ENCODE measurements around the gene SLC39A11. TPM values are rescaled to one million over a fixed set of nuclear protein-coding genes. Genes with fewer than 3 reads are reported as not detected.
"Not testable (repeated sequence)": the region's sequence is repeated elsewhere in the genome, so short reads cannot be mapped to it uniquely, and the experiment has no call there.

The SLC39A11 gene
- polyA plus RNA-seq, 5 donors: 13.8 to 20.5 (median 15.6) TPM

DNA sequence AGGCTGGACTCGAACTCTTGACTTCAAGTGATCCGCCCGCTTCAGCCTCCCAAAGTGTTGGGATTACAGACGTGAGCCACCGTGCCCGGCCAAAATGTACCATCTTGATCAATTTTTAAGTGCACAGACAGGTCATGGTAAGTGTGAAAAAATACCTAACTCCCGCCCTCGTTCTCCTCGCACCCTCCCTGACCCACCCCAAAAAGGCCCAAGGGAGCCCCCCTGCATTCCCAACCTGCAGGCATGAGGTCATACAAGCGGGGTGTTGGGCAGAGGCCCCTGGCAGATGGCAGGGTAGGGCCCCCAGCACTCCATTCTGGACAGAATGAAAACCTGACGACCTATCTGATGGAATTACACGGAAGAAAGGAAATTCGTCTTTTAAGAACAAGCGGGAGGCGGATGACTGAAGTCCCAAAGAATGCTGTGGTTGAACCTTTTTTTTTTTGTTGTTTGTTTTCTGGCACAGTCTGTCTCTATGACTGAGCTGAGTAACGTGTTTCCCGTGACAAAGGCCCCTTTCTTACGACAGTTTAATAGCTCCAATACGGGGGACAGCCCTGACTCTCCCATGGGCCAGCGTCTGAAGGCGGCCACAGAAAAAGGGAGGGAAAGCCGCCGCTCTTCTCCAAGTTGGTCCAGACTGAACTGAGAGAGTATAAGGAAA is 376.4 kb downstream of the SLC39A11 start:
- DNase-seq: no peak

DNA sequence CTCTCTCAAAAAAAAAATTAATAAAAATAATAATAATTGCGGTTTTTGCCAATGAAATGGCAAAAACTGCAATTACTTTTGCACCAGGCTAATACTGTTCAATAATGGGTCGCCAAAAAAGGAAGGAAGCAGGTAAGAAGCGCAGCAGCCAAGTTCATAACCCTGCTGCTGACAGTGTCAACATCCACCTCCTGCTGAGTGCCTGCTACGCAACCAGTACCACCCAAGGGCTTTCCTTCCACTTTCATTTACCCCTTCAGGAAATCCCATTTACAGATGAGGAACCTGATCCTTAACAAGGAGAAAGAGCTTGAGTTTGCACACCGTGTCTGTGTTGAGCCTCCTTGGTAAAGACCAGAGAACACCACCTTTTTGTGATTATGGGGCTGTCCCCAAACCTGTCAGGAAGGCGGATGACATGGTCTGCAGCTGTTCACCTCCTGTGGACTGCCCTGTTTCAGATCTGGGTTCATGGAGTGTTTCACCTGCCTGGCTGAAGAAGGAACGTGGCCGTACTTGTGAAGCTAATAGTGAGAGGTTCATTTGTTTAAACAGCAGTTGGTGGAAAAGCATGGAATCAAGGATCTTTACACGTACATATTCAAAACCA is 378.0 kb downstream of the SLC39A11 start:
- DNase-seq: no peak

DNA sequence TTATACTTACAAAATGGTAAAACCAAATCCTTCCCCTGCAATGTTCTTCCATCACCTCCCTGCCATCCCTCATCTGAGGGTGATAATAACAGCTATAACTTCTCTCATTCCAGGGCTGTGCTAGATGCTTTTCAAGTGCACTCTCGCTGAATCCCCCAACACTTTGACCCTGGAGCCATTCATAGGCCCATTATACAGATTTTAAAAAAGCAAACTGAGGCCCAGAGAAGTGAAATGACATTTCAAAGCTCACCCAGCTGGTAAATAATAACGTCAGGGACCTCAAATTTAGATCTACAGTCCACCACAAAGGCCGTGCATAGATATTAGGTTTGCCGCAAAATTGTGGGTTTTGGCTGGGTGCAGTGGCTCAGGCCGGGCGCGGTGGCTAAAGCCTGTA is 378.8 kb downstream of the SLC39A11 start:
- DNase-seq: no peak

DNA sequence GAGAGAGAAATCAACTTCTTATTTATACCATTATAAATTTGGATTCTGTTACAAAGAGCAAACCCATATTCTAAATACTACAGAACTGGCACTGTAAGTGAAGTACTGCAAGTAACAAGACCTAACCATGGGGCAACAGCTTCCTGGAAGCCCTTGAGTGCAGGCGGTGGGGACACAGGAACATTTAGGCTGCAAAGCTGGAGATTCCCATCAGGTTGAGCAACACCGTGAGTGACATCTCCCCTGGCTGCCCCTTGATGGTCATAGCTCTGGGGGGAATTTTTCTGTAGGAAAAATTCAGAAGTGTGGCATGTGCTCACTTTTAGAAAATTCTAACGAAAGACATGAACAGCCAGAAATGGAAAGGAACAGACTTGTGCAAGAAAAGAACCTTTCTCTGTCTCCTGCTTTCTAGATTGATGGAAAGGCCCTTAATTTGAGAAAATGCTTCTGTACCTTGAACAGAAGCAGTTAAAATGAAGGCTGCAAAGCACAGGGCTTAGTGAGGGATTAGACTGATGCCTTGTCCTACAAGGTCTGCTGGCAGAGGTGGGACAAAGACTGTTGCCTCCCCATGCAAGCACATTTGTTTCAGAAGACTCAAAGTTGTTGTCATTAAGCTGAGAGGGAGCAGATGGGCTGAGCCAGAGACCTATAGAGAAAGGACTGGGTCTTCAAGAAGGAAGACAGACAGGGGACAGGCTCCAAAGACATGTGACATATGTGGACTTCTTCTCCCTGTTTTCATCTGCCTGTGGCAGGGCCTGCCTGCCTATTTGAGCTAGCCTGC is 380.8 kb downstream of the SLC39A11 start:
- no peak for DNase-seq

DNA sequence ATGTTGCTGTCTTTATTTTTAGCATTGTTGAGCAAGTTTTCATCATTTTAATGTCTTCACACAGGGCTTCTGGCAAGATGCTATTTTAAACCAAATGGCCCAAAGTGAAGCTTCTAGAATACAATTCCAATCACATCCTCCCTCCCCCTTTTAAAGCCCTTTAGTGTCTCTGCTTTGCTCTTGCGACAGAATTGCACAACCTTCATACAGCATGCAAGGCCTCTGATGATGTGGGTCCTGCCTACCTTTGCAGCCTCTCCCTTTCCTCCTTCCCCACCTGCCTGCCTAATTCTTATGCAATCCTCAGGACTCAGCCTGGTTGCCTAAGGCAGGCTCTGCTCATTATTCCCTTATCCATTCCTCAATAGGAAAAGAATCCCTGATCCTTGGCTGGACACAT is 381.7 kb downstream of the SLC39A11 start:
- DNase-seq: no peak

DNA sequence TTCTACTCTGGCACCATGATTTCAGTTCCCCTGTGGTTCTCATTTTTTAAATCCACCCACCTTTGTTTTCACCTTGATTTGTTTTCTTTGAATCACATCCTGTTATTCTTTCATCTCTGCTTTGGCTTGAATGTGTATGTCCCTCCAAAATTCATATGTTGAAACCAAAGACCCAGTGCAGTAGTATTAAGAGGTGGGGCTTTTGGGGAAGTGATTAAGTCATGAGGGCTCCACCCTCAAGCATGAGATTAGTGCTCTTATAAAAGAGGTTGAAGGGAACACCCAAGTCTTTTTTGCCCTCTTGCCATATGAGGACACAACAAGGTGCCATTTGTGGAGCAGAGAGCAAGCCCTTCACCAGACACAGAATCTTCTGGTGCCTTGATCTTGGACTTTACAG is 382.3 kb downstream of the SLC39A11 start:
- no peak for DNase-seq

DNA sequence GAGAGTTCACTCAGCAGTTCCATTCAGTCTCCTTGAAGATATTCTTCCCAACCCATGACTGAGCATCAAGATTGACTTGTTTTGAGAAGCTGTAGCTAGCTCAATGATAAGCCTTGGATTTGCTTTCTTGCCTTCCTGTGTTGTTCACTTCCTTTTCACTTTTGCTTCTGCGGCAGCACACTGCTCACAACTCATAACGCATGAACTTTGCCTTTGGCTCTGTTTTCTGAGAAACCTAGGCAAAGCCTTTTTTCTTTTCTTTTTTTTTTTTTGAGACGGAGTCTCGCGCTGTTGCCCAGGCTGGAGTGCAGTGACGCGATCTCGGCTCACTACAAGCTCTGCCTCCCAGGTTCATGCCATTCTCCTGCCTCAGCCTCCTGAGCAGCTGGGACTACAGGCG is 383.8 kb downstream of the SLC39A11 start:
- not testable (repeated sequence) for DNase-seq

DNA sequence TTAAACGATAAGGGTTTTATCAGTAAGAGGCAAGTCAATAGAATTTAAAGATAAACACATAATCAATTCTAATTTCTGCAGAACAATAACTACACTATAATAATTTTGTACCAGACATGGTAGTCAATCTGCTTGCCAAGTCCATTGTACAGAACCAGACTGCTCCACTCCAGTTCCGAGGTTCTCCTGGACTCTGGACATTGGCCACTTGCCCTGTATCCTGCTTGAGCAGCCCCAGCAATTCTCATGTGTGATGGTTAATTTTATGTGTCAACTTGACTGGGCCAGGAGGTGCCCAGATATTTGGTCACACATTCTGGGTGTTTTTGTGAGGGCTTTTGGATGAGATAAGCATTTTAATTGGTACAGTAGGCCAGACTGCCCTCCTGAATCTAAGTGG is 384.6 kb downstream of the SLC39A11 start:
- DNase-seq: no peak

DNA sequence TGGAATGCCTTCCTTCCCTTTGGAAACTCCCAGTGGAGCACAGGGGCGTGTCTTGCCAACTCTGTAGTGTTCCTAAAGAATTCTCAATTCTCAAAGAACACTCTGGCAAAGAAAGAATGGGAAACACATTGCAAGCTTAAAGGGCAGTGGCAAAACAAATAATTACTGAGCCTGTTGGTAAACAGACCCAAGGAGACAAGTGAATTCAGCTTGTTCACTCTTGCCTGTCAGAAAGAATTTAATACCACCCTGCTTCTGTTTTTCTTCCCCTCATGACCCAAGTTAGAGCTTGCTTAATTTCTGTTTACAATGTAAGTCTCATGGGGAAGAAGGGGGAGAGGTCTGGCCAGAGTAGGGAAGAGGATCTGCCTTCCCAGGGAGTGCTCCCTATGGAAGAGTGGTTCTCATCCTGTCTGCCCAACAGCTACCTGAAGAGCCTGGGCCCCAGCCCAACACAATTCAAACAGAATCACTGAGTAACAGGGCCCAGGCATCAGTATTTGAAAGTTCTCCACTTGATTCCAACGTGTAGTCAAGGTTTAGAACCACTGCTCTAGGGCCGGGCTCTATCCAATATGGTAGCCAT is 386.0 kb downstream of the SLC39A11 start:
- DNase-seq: no peak

DNA sequence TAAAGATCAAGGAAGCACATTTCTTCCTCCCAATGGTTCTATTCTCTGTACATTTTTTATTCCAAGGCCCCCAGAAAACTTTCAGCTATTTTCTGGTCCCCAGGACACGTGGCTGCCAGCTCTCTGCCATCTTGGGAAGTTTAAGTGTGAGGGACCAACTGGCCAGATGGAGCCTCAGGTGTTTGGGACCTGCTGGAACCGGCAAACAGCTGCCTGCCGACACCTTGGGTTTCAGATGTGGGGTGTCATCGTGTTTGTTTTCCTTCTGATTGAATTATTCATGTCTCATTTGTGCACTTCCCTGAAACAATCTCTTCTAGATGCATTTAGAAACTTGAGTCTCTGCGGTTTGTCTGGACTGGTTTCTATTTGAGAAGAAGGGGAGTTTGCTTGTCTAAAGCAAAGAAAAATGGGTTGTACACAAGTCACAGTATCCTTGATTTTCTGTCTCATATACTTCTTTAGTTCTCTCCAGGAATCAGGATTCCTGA is 386.5 kb downstream of the SLC39A11 start:
- no peak for DNase-seq

DNA sequence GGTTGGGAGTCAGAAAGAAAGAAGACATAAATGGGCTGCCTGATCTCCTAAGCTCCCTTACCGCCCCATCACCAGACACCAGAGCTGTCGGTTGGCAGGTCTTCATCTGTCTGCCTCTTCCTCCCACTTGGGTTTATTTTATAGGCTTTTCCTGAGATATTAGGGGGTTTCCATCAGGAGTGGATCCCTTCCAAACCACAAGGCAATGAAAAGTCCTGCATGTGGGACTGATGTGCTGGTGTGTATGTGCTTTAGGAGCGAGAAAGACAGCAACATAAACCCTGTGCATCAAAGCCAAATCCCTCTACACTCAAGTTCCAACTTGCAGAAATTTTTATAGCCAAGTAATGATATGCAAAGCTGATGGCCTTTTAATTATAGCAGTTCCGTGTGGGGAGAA is 389.5 kb downstream of the SLC39A11 start:
- DNase-seq: no peak

DNA sequence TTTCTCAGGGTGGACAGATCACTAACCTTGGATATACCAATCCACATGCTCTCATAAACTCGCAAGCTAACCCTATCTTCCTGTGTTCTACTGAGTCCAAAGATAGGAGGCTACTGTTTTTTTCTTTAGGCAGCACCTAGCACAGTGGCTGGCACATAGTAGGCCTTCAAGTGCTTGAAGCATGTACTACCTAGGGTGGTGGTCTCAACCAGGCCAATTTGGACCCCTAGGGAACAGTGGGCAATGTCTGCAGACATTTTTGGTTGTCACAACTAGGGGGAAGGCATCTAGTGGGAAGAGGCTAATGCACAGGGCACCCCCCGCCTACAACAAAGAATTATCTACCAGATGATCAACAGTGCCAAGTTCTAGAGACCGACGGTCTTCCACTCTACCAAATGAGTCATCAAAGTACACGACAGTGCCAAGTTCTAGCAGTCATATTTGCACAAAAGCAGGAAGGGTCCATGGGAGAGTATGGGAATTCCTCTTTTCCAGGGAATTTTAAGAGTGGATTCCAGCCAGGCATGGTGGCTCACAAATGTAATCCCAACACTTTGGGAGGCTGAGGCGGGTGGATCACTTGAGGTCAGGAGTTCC is 390.3 kb downstream of the SLC39A11 start:
- DNase-seq: no peak

DNA sequence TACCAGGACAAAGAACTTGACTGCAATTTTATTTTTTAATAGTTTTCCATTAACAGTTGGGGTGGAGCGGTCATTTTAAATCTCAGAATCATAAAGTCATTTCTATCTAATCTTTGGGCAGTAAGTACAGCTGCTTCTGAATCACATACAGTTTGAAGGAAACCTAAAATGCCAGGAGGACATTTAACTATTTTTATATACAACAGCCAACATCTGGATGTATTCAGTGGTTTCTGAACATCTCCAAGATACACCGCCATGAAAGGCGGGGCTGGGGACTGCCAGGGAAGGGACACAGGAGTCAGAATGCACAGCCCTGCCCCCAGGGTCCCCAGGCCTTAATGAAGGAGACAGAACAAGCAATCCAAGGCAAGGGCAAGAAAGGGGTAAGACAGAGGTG is 392.3 kb downstream of the SLC39A11 start:
- DNase-seq: no peak

DNA sequence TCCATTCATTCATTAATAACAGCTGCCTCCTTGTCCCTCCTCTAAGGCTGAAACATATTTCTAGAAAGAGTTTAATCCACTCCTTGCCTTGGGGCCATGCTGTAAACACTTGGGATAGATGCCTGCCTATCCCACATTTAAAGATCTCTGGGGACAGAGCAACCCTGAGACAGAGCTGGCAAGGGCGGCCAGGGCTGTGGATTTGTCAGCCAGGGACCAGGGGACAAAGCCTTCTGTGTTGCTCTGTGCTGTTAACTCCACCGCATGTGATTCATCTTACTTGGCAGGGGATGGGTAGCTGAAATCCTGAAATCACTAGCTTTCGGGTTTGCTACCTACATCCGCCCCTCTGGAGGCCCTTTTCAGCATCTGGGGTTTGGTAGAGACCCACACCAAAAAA is 392.9 kb downstream of the SLC39A11 start:
- DNase-seq: no peak

DNA sequence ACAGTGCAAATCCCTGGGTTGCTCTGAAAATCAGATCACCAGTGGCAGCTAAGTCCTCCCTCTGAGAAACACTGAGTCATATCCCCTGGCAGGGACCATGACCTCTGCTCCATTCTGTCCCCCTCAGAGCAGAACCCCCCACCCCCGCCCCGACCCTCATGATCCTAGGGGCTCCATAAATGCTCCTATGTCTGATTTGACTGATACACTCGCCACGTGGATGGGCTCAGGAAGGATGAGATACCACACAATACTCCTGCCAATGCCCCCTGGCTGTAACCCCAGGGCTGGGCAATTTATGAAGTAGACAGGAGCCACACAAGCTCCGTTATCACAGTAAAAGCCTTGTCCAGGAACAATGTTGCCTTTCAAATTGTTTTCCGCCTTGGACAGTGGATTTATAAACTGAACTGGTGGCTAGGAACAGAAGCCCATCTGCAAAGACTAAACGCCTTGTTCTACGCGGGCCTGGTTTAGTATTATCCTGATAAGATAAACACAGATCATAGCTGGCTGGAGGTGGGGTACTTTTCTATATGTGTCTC is 394.8 kb downstream of the SLC39A11 start:
- no peak for DNase-seq

DNA sequence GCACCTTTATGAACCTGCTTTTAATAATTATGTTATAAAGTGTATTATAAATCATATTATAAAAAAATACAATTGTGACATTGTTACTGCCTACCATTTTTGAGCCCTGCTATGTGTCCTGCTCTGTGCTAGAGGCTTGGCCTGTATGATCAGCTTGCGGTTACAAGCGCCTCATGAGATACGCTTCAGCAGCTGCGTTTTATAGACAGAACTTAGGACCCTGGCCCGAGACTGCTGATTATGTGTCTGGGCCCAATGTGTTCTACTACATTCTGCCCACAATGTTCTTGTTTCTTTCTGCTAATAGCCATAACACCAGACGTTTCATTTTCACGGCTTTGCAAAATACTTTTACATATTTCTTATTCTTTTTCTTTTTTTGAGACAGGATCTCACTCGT is 395.8 kb downstream of the SLC39A11 start:
- DNase-seq: no peak

DNA sequence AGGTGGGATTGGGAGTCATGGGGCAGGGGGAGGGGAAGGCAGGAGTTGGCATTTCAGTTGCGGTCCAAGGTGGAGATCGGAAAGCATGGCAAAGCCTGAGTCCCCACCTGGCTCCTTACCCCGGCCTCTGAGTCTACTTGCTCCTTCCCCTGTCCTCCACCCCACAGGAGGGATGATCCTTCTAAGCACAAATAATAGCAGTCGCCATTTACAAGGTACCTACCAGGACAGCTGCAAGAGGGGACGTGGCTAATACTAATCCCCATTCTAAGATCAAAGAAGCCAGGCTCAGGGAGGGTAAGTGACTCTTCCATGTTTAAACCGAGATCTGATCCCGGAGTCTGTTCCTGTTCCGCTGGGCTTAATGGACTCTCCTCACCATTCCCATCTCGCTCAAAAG is 396.3 kb downstream of the SLC39A11 start:
- no peak for DNase-seq

DNA sequence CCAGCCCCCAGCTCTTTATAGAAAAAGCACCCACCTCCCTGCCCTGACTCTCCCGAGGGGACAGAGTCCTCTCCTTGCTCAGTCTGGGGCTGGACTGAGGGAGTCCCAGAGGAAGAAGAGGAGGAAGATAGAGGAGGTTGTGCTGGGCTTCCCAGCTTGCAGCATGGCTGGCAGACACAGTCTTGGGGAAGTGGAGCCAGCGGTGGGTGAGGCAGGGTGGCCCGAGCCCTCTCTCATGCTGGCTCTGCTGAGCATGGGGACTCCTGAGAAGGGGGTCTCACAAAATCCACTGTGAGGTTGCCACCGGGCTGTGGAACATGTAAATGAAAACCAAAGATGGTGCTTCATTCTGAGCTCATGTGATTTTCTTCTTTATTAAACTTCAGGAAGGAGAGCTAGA is 398.5 kb downstream of the SLC39A11 start:
- no peak for DNase-seq

DNA sequence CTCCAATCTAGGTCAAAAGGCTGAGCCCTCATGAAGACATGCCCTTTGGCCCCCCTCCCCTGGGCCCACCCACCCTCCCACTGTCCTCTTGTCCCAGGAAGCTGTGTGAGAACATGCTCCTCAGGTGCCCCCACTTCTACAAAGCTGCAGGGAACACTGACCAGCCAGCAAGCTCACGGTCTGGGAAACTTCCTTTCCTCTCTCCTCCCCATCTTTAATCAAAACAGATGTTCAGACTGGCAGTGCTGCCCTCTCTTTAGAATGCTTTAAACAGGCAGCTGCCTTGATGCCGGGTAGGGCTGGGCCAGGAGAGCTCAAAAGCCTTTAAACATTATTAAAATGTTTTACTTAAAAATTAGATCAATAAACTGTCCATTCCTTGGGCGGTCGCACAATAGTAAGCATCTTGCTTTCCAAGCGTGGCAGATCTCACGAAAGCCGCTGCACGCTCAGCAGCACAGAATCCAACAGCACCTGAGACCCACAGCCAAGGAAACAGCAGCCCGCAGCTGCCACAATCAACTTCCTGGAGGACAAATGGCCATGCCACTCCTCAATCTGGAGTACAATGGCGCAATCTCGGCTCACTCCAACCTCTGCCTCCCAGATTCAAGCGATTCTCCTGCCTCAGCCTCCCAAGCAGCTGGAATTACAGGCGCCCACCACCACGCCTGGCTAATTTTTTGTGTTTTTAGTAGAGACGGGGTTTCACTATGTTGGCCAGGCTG is 399.2 kb downstream of the SLC39A11 start:
- DNase-seq: no peak

DNA sequence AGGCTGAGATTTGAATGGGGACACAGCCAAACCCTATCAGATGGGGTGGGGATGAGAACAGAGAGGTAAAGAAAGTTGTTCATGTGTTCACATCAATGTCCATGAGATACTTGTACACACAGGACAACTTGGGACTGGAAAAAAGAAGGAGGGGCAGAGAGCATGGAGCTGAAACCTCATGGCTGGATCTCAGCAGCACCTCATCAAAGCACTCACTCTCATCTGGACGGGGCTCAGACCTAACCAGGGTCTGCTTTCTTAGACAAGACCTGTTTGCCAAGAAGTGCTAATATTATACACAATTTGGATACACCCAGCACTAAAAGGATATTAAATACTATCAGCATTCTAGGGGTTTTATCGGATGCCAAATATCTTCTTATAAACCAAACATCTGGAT is 399.8 kb downstream of the SLC39A11 start:
- DNase-seq: no peak

DNA sequence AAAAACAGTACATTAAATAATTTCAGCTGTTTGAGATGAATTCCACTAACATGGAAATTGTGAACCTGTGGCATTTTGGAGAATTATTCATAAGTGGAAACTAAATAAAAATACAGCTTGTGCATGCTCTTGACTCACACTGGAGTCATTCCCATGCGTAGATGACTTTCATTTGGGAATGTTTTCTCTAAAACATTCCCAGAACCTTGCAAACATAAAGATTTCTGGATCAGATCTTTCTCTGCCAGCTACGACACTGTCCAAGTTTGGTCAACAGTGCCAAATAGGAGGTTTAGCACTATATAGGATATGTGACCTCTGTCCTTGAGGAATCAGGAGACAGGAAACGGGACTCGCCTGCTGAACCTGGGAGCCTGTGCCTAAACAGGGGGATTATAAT is 400.9 kb downstream of the SLC39A11 start:
- no peak for DNase-seq

Data from right lung (tissue), 5 donors.